Endothelial cell of umbilical vein (primary cell): Measurements from ENCODE around the gene CCDC197. TPM values are rescaled to one million over a fixed set of nuclear protein-coding genes. Genes with fewer than 3 reads are reported as not detected.
A peak's percentile ranks its signal among the peaks of the same experiment; 100 is the strongest.

Source experiments
- BruUV-seq: library from RNA; stranded (reverse); fragments of 400-500 nt; replicated peaks from 2 replicates; lab custom pipeline; 2021; lab: Mats Ljungman, UMichigan
- CTCF ChIA-PET: fragments of 300-600, 350-600 bp; sonication (Branson Sonifier 250); formaldehyde crosslinking; loops from one replicate; lab custom pipeline; 2021; ENCODE audit warnings: antibody characterized with exemption, inconsistent platforms; lab: Charles Lee
- POLR2A ChIA-PET: fragments of 300-600, 350-600 bp; sonication (Branson Sonifier 250); formaldehyde crosslinking; loops from one replicate; lab custom pipeline; 2021; ENCODE audit warnings: antibody characterized with exemption, inconsistent platforms; lab: Charles Lee
- DNase-seq: peaks from one replicate; pipeline ENCODE4 v3.0.0-alpha.2; 2011; ENCODE audit warnings: low read depth, low spot score
- FAIRE-seq: peaks from 2 replicates; lab custom pipeline; 2011; peaks lifted over from hg19 to GRCh38; lab: Jason Lieb, UNC
- H2AFZ ChIP-seq: 2 replicates; pipeline ENCODE4 v1.6.0; 2012; ENCODE audit warnings: low read depth, low read length, control low read depth, inconsistent platforms
- H3K27ac ChIP-seq: 2 replicates; pipeline ENCODE4 v1.5.1; 2011; ENCODE audit warnings: low read depth, mild to moderate bottlenecking, control low read depth, low read length, moderate library complexity; ENCODE audit not compliant: insufficient read depth
- H3K27me3 ChIP-seq, 2 experiments: 2 replicates each; pipeline versions ENCODE4 v1.6.0 to v1.6.1; 2011; ENCODE audit warnings: low read length in 2 of 2, mixed read lengths in 1 of 2; ENCODE audit not compliant: control insufficient read depth in 2 of 2, insufficient read depth in 2 of 2
- H3K36me3 ChIP-seq, 2 experiments: 2 replicates in 1 of 2; 3 replicates in 1 of 2; pipeline ENCODE4 v1.5.1; 2011; ENCODE audit warnings: low read length in 2 of 2, mild to moderate bottlenecking in 1 of 2, moderate library complexity in 1 of 2; ENCODE audit not compliant: control insufficient read depth in 2 of 2, insufficient read depth in 2 of 2; ENCODE audit errors: extremely low read depth in 1 of 2
- H3K4me1 ChIP-seq: 3 replicates; pipeline ENCODE4 v1.5.1; 2011; ENCODE audit warnings: mild to moderate bottlenecking, low read length; ENCODE audit not compliant: control insufficient read depth, insufficient read depth; ENCODE audit errors: extremely low read depth
- H3K4me2 ChIP-seq: 2 replicates; pipeline ENCODE4 v1.6.1; 2011; ENCODE audit warnings: low read length, control low read depth, mixed read lengths; ENCODE audit not compliant: insufficient read depth
- H3K4me3 ChIP-seq, 3 experiments: fragments of 200-600 bp in 1 of 3; sonication (generic), shearing (Covaris generic) in 1 of 3; replicated peaks in 1 of 3; 2 replicates each; pipeline ENCODE4 v1.5.1; 2011 to 2016; ENCODE audit warnings: control low read depth in 3 of 3, low read length in 3 of 3, mild to moderate bottlenecking in 2 of 3, inconsistent platforms in 1 of 3, low read depth in 1 of 3, moderate library complexity in 1 of 3; ENCODE audit not compliant: insufficient read depth in 1 of 3
- H3K79me2 ChIP-seq: 2 replicates; pipeline ENCODE4 v1.6.0; 2012; ENCODE audit warnings: low read length, inconsistent platforms; ENCODE audit not compliant: control insufficient read depth, insufficient read depth
- H3K9ac ChIP-seq: replicated peaks from 2 replicates; pipeline ENCODE3; 2011; ENCODE audit warnings: low read length, control low read depth; ENCODE audit not compliant: insufficient read depth; ENCODE audit errors: extremely low read depth
- H3K9me1 ChIP-seq: replicated peaks from 3 replicates; pipeline ENCODE4 v1.6.0; 2011; ENCODE audit warnings: mild to moderate bottlenecking, low read length; ENCODE audit not compliant: control insufficient read depth, insufficient read depth; ENCODE audit errors: extremely low read depth
- H3K9me3 ChIP-seq: replicated peaks from 2 replicates; pipeline ENCODE4 v1.5.1; 2012; ENCODE audit warnings: low read length, inconsistent platforms; ENCODE audit not compliant: control insufficient read depth, insufficient read depth
- H4K20me1 ChIP-seq: replicated peaks from 2 replicates; pipeline ENCODE3; 2011; ENCODE audit warnings: mild to moderate bottlenecking, low read length; ENCODE audit not compliant: control insufficient read depth, insufficient read depth; ENCODE audit errors: extremely low read depth
- CTCF ChIP-seq, 2 donors: IDR thresholded peaks; 1 replicate in 1 of 2; 2 replicates in 1 of 2; pipeline ENCODE4 v1.5.1; 2011; ENCODE audit warnings: low read length in 2 of 2, mild to moderate bottlenecking in 2 of 2, moderate library complexity in 2 of 2, control low read depth in 1 of 2, inconsistent platforms in 1 of 2, low read depth in 1 of 2; ENCODE audit not compliant: insufficient read depth in 1 of 2; ENCODE audit errors: extremely low read depth in 1 of 2
- FOS ChIP-seq: IDR thresholded peaks from 2 replicates; pipeline ENCODE4 v1.6.1; 2011; ENCODE audit warnings: mild to moderate bottlenecking, low read length, moderate library complexity, borderline replicate concordance; ENCODE audit not compliant: insufficient read depth
- MYC ChIP-seq: IDR thresholded peaks from one replicate; pipeline ENCODE4 v1.6.1; 2011; ENCODE audit warnings: mild to moderate bottlenecking, low read depth, low read length
- dilution Hi-C: fragments of 300-500 bp; cut with MboI; formaldehyde crosslinking; loops from one replicate; pipeline ENCODE4 v1.15.0; 2019; ENCODE audit warnings: low sequenced_read_pairs; ENCODE audit not compliant: extremely low pct_ligation_motif_present
- intact Hi-C: fragments of 100-400 bp; cut with micrococcal nuclease; formaldehyde crosslinking; loops from one replicate; pipeline ENCODE4 v1.10.0; 2022
- polyA plus RNA-seq, 4 experiments: library from polyadenylated mRNA; depleted of rRNA in 3 of 4; stranded (reverse) in 3 of 4; unstranded in 1 of 4; fragments of >200 nt; gene quantifications; 2 replicates each; pipeline versions ENCODE4 v1.2.1 to v1.2.3, GENCODE V29; 2011 to 2012; ENCODE audit warnings: missing spikeins in 1 of 4
- total RNA-seq: library from RNA; stranded (reverse); gene quantifications from 2 replicates; pipeline ENCODE4 v1.2.3, GENCODE V29; 2021

CCDC197 gene
- total and polyA plus RNA-seq, 2 donors (not counting 3 experiments of a cell fraction or from before 2014, with no cell fraction given) = not detected

DNA sequence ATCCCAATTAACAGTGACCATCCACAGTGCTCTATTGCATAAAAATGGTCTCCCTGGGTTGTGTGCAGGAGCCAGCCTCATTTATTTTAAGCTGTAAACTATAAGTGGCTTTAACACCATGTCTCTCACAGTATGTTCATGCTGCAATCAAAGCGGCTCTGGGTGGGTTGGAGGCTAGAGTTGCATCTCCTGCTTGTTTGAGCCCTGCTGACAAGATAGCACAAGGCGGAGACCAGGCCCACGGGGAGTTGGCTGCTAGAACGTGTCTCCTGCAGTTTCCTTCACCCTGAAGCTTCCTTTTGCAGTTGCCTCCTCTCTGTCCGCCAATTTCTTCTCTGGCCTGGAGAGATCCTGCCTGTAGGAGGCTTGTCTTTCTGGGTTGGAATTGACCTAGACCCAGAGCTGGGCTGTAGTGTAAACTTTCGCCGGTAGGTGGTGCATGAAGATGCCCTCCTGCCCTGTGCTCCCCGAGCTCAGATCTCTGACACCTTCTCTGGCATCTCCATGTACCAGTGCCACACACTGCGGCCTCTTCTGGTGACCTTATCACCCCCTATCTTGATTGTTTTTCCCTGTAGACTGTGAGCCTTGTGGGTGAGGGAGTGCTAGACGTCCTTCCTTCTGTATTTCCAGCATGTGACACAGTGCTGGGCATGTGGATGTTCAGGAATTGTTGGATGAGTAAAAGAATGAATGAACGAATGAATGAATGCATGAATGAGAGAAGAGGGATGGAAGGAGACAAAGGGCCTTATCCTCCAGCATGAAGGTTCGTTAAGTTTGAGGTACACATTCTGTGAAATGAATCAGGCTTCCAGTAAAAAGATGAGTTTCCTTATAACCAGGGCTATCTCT lies 39.4 kb downstream of the CCDC197 start:
- Histone ChIP-seq H3K4me2 (no peak overlapping the region), H4K20me1 (no peaks in the 10 kb centered on the region), H3K36me3 (no peaks in the 10 kb centered on the region), H2AFZ (no peak overlapping the region), H3K27ac (no peak overlapping the region), H3K27me3 (no peaks in the 10 kb centered on the region), H3K9me3 (no peaks in the 10 kb centered on the region), H3K79me2 (no peaks in the 10 kb centered on the region), H3K4me3 (no peak overlapping the region), H3K4me1 (no peaks in the 10 kb centered on the region), H3K9me1 (no peaks in the 10 kb centered on the region), H3K9ac (no peak overlapping the region)
- BruUV-seq = no TSS peak
- POLR2A ChIA-PET = no interaction called here
- intact Hi-C loops (loop anchor here (1.0 kb wide), 3 partner anchors 96 to 144 kb away; no protein-coding TSS in a partner anchor), dilution Hi-C loops (no loop called here)
- DNase-seq = peak; percentile 69
- peak; percentile 82 for FAIRE-seq
- TF ChIP-seq CTCF (IDR thresholded peaks at IDR 0.05; ENCODE audit: extremely low read depth in 1 of 2, insufficient read depth in 1 of 2, low read depth in 1 of 2, low read length in 2 of 2) (peak; percentile 83 to 87), MYC (no peak)
- CTCF ChIA-PET = interaction anchor here (0.6 to 10.5 kb wide), 29 partner anchors 9 to 450 kb away, joined by 3 to 347 read pairs (median 7); partner anchors contain the start of genes DDX24, IFI27L1, IFI27L2 and OTUB2

- Histone ChIP-seq H3K27me3 (no peaks in the 10 kb centered on the region), H3K4me1 (no peaks in the 10 kb centered on the region), H3K4me2 (no peak overlapping the region), H3K27ac (no peak overlapping the region), H3K9ac (no peak overlapping the region), H4K20me1 (no peaks in the 10 kb centered on the region), H3K36me3 (no peaks in the 10 kb centered on the region), H3K9me3 (no peaks in the 10 kb centered on the region), H3K4me3 (no peak overlapping the region), H3K9me1 (no peaks in the 10 kb centered on the region), H2AFZ (no peak overlapping the region), H3K79me2 (no peaks in the 10 kb centered on the region)
- intact Hi-C loops (no loop called here), dilution Hi-C loops (no loop called here)
- BruUV-seq = no TSS peak
- ChIA-PET POLR2A (no interaction called here), CTCF (interaction anchor here (0.8 to 10.5 kb wide), 5 partner anchors 11 to 104 kb away, joined by 3 to 347 read pairs (median 6); no protein-coding TSS in a partner anchor)
- no peak for DNase-seq
- no peak for FAIRE-seq
- TF ChIP-seq FOS (no peak), MYC (no peak)
These were observed 40.9 kb downstream of the CCDC197 start for GRCh38 chr14:94037954-94038353.
